Mesenchymal stem cell (in vitro differentiated cells and primary cell): Measurements from ENCODE around the gene DOP1A.

Source experiments
- DNase-seq: peaks from one replicate; pipeline ENCODE4 v3.0.0-alpha.2; 2013
- H2AFZ ChIP-seq: one replicate; pipeline ENCODE4 v1.6.1; 2013; ENCODE audit warnings: low read depth, mild to moderate bottlenecking, control low read depth, inconsistent platforms, low read length, moderate library complexity
- H2AK5ac ChIP-seq: 2 replicates; pipeline ENCODE4 v1.6.1; 2013; ENCODE audit warnings: low read length, moderate library complexity, mild to moderate bottlenecking, inconsistent platforms; ENCODE audit not compliant: severe bottlenecking
- H2BK120ac ChIP-seq: one replicate; pipeline ENCODE4 v1.6.1; 2013; ENCODE audit warnings: low read depth, mild to moderate bottlenecking, inconsistent platforms, low read length, moderate library complexity
- H2BK12ac ChIP-seq, 2 experiments: one replicate each; pipeline ENCODE4 v1.6.1; 2013; ENCODE audit warnings: inconsistent platforms in 2 of 2, low read length in 2 of 2, mild to moderate bottlenecking in 2 of 2, moderate library complexity in 2 of 2, control low read depth in 1 of 2
- H2BK15ac ChIP-seq: one replicate; pipeline ENCODE4 v1.6.1; 2013; ENCODE audit warnings: mild to moderate bottlenecking, low read depth, inconsistent platforms; ENCODE audit not compliant: poor library complexity, severe bottlenecking
- H2BK5ac ChIP-seq: 2 replicates; pipeline ENCODE4 v1.6.1; 2013; ENCODE audit warnings: low read depth, mild to moderate bottlenecking, low read length, control low read depth, inconsistent platforms; ENCODE audit not compliant: poor library complexity, severe bottlenecking
- H3K14ac ChIP-seq, 2 experiments: one replicate each; pipeline ENCODE4 v1.6.1; 2013; ENCODE audit warnings: inconsistent platforms in 2 of 2, low read length in 2 of 2, control low read depth in 1 of 2, mild to moderate bottlenecking in 1 of 2, moderate library complexity in 1 of 2
- H3K18ac ChIP-seq, 2 experiments: one replicate each; pipeline ENCODE4 v1.6.1; 2013; ENCODE audit warnings: inconsistent platforms in 2 of 2, low read length in 2 of 2, control low read depth in 1 of 2, low read depth in 1 of 2, mild to moderate bottlenecking in 1 of 2
- H3K23ac ChIP-seq, 2 experiments: one replicate each; pipeline ENCODE4 v1.6.1; 2013; ENCODE audit warnings: inconsistent platforms in 2 of 2, low read length in 2 of 2, mild to moderate bottlenecking in 2 of 2, moderate library complexity in 2 of 2, control low read depth in 1 of 2
- H3K27ac ChIP-seq: 2 replicates; pipeline ENCODE4 v1.5.1; 2013; ENCODE audit warnings: mild to moderate bottlenecking, moderate library complexity, low read length, control low read depth, inconsistent platforms; ENCODE audit not compliant: poor library complexity, severe bottlenecking
- H3K27me3 ChIP-seq, 2 experiments: 2 replicates each; pipeline versions ENCODE4 v1.6.1 to v1.7.0; 2013; ENCODE audit warnings: low read length in 2 of 2, mild to moderate bottlenecking in 2 of 2, moderate library complexity in 2 of 2, control low read depth in 1 of 2, inconsistent platforms in 1 of 2; ENCODE audit not compliant: control insufficient read depth in 1 of 2, insufficient read depth in 1 of 2
- H3K36me3 ChIP-seq, 2 experiments: 2 replicates each; pipeline versions ENCODE4 v1.6.1 to v1.7.0; 2013; ENCODE audit warnings: low read length in 2 of 2, control low read depth in 1 of 2, inconsistent platforms in 1 of 2, low read depth in 1 of 2, mild to moderate bottlenecking in 1 of 2; ENCODE audit not compliant: insufficient read depth in 2 of 2, control insufficient read depth in 1 of 2
- H3K4ac ChIP-seq, 2 experiments: one replicate each; pipeline ENCODE4 v1.6.1; 2013; ENCODE audit warnings: inconsistent platforms in 2 of 2, low read length in 2 of 2, mild to moderate bottlenecking in 2 of 2, moderate library complexity in 2 of 2, control low read depth in 1 of 2, low read depth in 1 of 2
- H3K4me1 ChIP-seq: 2 replicates; pipeline ENCODE4 v1.6.1; 2013; ENCODE audit warnings: low read depth, low read length, control low read depth; ENCODE audit not compliant: control insufficient read depth, insufficient read depth
- H3K4me2 ChIP-seq: 2 replicates; pipeline ENCODE4 v1.6.1; 2013; ENCODE audit warnings: low read length, mild to moderate bottlenecking, inconsistent platforms; ENCODE audit not compliant: poor library complexity, severe bottlenecking
- H3K4me3 ChIP-seq, 2 experiments: 2 replicates each; pipeline versions ENCODE4 v1.5.1 to v1.7.0; 2013; ENCODE audit warnings: low read length in 2 of 2, mild to moderate bottlenecking in 2 of 2, control low read depth in 1 of 2, low read depth in 1 of 2; ENCODE audit not compliant: insufficient read depth in 1 of 2
- H3K79me1 ChIP-seq: replicated peaks from 2 replicates; pipeline ENCODE4 v1.6.1; 2013; ENCODE audit warnings: mild to moderate bottlenecking, control low read depth, low read length, inconsistent platforms; ENCODE audit not compliant: poor library complexity, severe bottlenecking
- H3K9ac ChIP-seq: 2 replicates; pipeline ENCODE4 v1.7.0; 2013; ENCODE audit warnings: mild to moderate bottlenecking, low read length, moderate library complexity
- H3K9me3 ChIP-seq: 2 replicates; pipeline ENCODE4 v1.7.0; 2013; ENCODE audit warnings: mild to moderate bottlenecking, low read length; ENCODE audit not compliant: control insufficient read depth
- H4K8ac ChIP-seq: one replicate; pipeline ENCODE4 v1.6.1; 2013; ENCODE audit warnings: inconsistent platforms, mild to moderate bottlenecking, low read length, moderate library complexity
- H4K91ac ChIP-seq: one replicate; pipeline ENCODE4 v1.6.1; 2013; ENCODE audit warnings: mild to moderate bottlenecking, low read length, inconsistent platforms
- WGBS: methylation state at CpG from one replicate; pipeline ENCODE4 v1.1.7; 2013; ENCODE audit warnings: mixed read lengths; 5-methylcytosine and 5-hydroxymethylcytosine counted together

The DOP1A gene

DNA sequence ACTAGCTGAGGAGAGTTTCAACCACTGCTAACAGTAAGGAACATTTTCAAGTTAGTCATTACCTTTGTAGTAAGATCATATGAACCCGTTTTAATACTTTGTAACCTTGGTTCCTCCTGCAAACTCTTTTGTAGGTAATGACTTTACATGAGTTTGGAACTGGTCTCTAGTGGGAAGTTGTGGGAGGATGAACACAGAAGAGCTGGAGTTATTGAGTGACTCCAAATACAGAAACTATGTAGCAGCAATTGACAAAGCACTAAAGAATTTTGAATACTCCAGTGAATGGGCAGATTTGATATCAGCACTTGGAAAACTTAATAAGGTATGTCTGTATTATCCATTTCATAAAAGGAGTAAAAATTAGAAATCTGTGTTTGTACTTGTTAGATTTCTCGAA, 29.3 kb downstream of the DOP1A start:
- Histone ChIP-seq H3K4me2 (no peak overlapping the region), H3K27ac (peak overlapping the region; percentile 62), H3K79me1 (peaks cover 19% of the 10 kb centered on the region), H2AFZ (no peak overlapping the region), H2AK5ac (no peak overlapping the region), H3K14ac (no peak overlapping the region), H3K4ac (no peak overlapping the region), H4K91ac (no peak overlapping the region), H3K23ac (no peak overlapping the region), H3K4me1 (peaks cover 4% of the 10 kb centered on the region), H2BK5ac (no peak overlapping the region), H3K9ac (no peak overlapping the region), H2BK12ac (no peak overlapping the region), H4K8ac (no peak overlapping the region), H3K27me3 (no peaks in the 10 kb centered on the region), H3K4me3 (no peak overlapping the region), H3K18ac (no peak overlapping the region), H3K36me3 (peaks cover 0 to 15% of the 10 kb centered on the region in 2 experiments), H2BK15ac (no peak overlapping the region), H3K9me3 (no peaks in the 10 kb centered on the region), H2BK120ac (no peak overlapping the region)
- DNase-seq, result no peak
- WGBS, result 100% methylated on average over 1 of the region's 2 CpGs

DNA sequence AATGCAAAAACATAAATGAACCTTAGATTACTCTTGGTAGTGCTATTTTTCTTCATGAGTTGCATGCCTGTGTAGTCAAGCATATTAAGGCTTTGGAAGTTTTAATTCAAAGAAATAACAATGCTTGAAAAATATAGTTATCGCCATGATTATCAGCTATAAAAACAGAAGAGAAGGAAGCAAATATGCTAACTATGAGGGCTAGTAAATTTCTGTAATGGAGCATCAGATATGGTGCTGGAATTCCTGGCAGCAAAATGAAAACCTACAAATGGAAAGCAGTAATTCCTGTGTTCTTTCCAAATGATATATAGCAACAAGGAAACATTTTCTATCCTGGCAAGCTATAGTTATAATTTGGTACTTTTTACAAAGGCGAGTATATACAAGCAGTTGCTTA, 29.7 kb downstream of the DOP1A start:
- no peak overlapping the region for H3K4ac ChIP-seq
- H3K27me3 ChIP-seq, result no peaks in the 10 kb centered on the region
- no peaks in the 10 kb centered on the region for H3K9me3 ChIP-seq
- H2BK120ac ChIP-seq, result no peak overlapping the region
- DNase-seq, result no peak
- H4K8ac ChIP-seq, result no peak overlapping the region
- no peak overlapping the region for H2AK5ac ChIP-seq
- no peak overlapping the region for H4K91ac ChIP-seq
- no peak overlapping the region for H2BK5ac ChIP-seq
- peaks cover 20% of the 10 kb centered on the region for H3K79me1 ChIP-seq
- no peak overlapping the region for H2BK12ac ChIP-seq
- H2AFZ ChIP-seq, result no peak overlapping the region
- peak overlapping the region; percentile 58 for H3K27ac ChIP-seq
- no peak overlapping the region for H3K18ac ChIP-seq
- no peak overlapping the region for H3K14ac ChIP-seq
- peak overlapping the region; percentile 39 for H3K4me2 ChIP-seq
- H3K23ac ChIP-seq, result no peak overlapping the region
- H3K9ac ChIP-seq, result no peak overlapping the region
- H2BK15ac ChIP-seq, result no peak overlapping the region
- peaks cover 0 to 19% of the 10 kb centered on the region in 2 experiments for H3K36me3 ChIP-seq
- H3K4me3 ChIP-seq, result no peak overlapping the region
- WGBS, result 100% methylated on average over 2 of the region's 2 CpGs
- H3K4me1 ChIP-seq, result peaks cover 4% of the 10 kb centered on the region

GRCh38 chr6:83097675-83098074, 30.2 kb downstream of the DOP1A start:
- no peak for DNase-seq
- no peak overlapping the region for H2BK15ac ChIP-seq

GRCh38 chr6:83098589-83098988, 31.1 kb downstream of the DOP1A start:
- 95% methylated on average over 3 of the region's 3 CpGs for WGBS
- Histone ChIP-seq H4K8ac (no peak overlapping the region), H3K23ac (no peak overlapping the region), H3K36me3 (peaks cover 0 to 28% of the 10 kb centered on the region in 2 experiments), H2AK5ac (no peak overlapping the region), H3K4me3 (no peak overlapping the region), H4K91ac (no peak overlapping the region), H3K4ac (no peak overlapping the region), H3K4me2 (no peak overlapping the region), H3K27me3 (no peaks in the 10 kb centered on the region), H3K18ac (no peak overlapping the region), H2BK15ac (no peak overlapping the region), H2BK12ac (no peak overlapping the region), H3K4me1 (peaks cover 4% of the 10 kb centered on the region), H3K27ac (no peak overlapping the region), H3K14ac (no peak overlapping the region), H3K79me1 (peaks cover 21% of the 10 kb centered on the region), H2AFZ (no peak overlapping the region), H3K9ac (no peak overlapping the region), H2BK5ac (no peak overlapping the region), H3K9me3 (no peaks in the 10 kb centered on the region), H2BK120ac (no peak overlapping the region)
- DNase-seq, result no peak

More at GRCh38 chr6:83097675-83098074, 30.2 kb downstream of the DOP1A start:
- no peak overlapping the region for H3K9ac ChIP-seq
- H3K27ac ChIP-seq, result peak overlapping the region; percentile 61
- H3K36me3 ChIP-seq, result peaks cover 0 to 23% of the 10 kb centered on the region in 2 experiments
- H3K18ac ChIP-seq, result no peak overlapping the region
- H3K23ac ChIP-seq, result no peak overlapping the region
- H3K4me1 ChIP-seq, result peaks cover 4% of the 10 kb centered on the region
- no peak overlapping the region for H3K4ac ChIP-seq
- H2BK120ac ChIP-seq, result no peak overlapping the region
- peaks cover 21% of the 10 kb centered on the region for H3K79me1 ChIP-seq
- no peak overlapping the region for H2BK5ac ChIP-seq
- H4K8ac ChIP-seq, result no peak overlapping the region
- H3K4me2 ChIP-seq, result no peak overlapping the region
- WGBS, result no CpG with 5 or more reads among the region's 1 CpG
- no peaks in the 10 kb centered on the region for H3K27me3 ChIP-seq
- H2AK5ac ChIP-seq, result peak overlapping the region; percentile 74
- H3K4me3 ChIP-seq, result no peak overlapping the region
- no peak overlapping the region for H2BK12ac ChIP-seq
- no peak overlapping the region for H4K91ac ChIP-seq
- no peak overlapping the region for H2AFZ ChIP-seq
- no peaks in the 10 kb centered on the region for H3K9me3 ChIP-seq
- no peak overlapping the region for H3K14ac ChIP-seq
